Tibial artery (tissue), 4 donors: ENCODE measurements around the gene PLEKHG1.

Source experiments
- DNase-seq, 2 donors: peaks; one replicate each; pipeline ENCODE4 v3.0.0-alpha.2; 2019
- H3K27ac ChIP-seq, 2 donors: fragments of 200-600 bp; sonication (generic) in 1 of 2; 1 replicate in 1 of 2; 2 replicates in 1 of 2; pipeline ENCODE4 v1.5.1; 2018 to 2019; ENCODE audit warnings: mild to moderate bottlenecking in 1 of 2
- H3K27me3 ChIP-seq, 2 donors: fragments of 200-600 bp; sonication (generic) in 1 of 2; one replicate each; pipeline versions ENCODE4 v1.5.1 to v1.6.0; 2016 to 2019
- H3K36me3 ChIP-seq, 3 donors: fragments of 200-600 bp; sonication (generic) in 2 of 3; one replicate each; pipeline ENCODE4 v1.5.1; 2016 to 2019; ENCODE audit warnings: mild to moderate bottlenecking in 2 of 3
- H3K4me1 ChIP-seq, 4 donors: fragments of 200-600 bp; sonication (generic) in 2 of 4; 1 replicate in 3 of 4; 2 replicates in 1 of 4; pipeline ENCODE4 v1.5.1; 2016 to 2019
- H3K4me3 ChIP-seq, 2 donors: fragments of 200-600 bp; sonication (generic) in 1 of 2; 1 replicate in 1 of 2; 2 replicates in 1 of 2; pipeline ENCODE4 v1.5.1; 2018 to 2019; ENCODE audit warnings: mild to moderate bottlenecking in 2 of 2
- H3K9me3 ChIP-seq, 3 donors: fragments of 200-600 bp; sonication (generic) in 1 of 3; one replicate each; pipeline ENCODE4 v1.5.1; 2016 to 2019
- CTCF ChIP-seq, 2 experiments: fragments of 200-600 bp in 1 of 2; fragments of 450-650 bp in 1 of 2; IDR thresholded peaks; one replicate each; pipeline ENCODE4 v1.5.1; 2017 to 2019; ENCODE audit warnings: antibody characterized with exemption in 2 of 2, mild to moderate bottlenecking in 1 of 2, moderate library complexity in 1 of 2
- intact Hi-C: fragments of 100-400 bp; cut with DNase I; formaldehyde crosslinking; loops from one replicate; pipeline ENCODE4 v1.15.0; 2023; ENCODE audit warnings: low total_unique reads

The PLEKHG1 gene

GRCh38 chr6:150589852-150590251 lies 9.8 kb upstream of the PLEKHG1 start:
- TF ChIP-seq CTCF (IDR thresholded peaks at IDR 0.05), result no peak
- intact Hi-C loops, result no loop called here
- H3K27me3 ChIP-seq, result peaks cover 0 to 3% of the 10 kb centered on the region in 2 donors
- no peak overlapping the region for H3K27ac ChIP-seq
- no peak for DNase-seq
- no peaks in the 10 kb centered on the region for H3K9me3 ChIP-seq
- no peaks in the 10 kb centered on the region for H3K36me3 ChIP-seq
- H3K4me1 ChIP-seq, result no peaks in the 10 kb centered on the region
- H3K4me3 ChIP-seq, result no peak overlapping the region

- H3K4me1 ChIP-seq, result no peaks in the 10 kb centered on the region
- no peak overlapping the region for H3K27ac ChIP-seq
- intact Hi-C loops, result no loop called here
- H3K36me3 ChIP-seq, result no peaks in the 10 kb centered on the region
- peaks cover 0 to 3% of the 10 kb centered on the region in 2 donors for H3K27me3 ChIP-seq
- no peaks in the 10 kb centered on the region for H3K9me3 ChIP-seq
- TF ChIP-seq CTCF (IDR thresholded peaks at IDR 0.05), result no peak
- H3K4me3 ChIP-seq, result no peak overlapping the region
- DNase-seq, result no peak
These were observed 9.2 kb upstream of the PLEKHG1 start for GRCh38 chr6:150590446-150590845.

GRCh38 chr6:150592377-150592995 lies 7.2 kb upstream of the PLEKHG1 start:
- H3K9me3 ChIP-seq, result no peaks in the 10 kb centered on the region
- intact Hi-C loops, result no loop called here
- H3K36me3 ChIP-seq, result no peaks in the 10 kb centered on the region
- no peak overlapping the region for H3K4me3 ChIP-seq
- TF ChIP-seq CTCF (IDR thresholded peaks at IDR 0.05), result no peak
- no peaks in the 10 kb centered on the region for H3K4me1 ChIP-seq
- no peak for DNase-seq
- no peak overlapping the region for H3K27ac ChIP-seq
- H3K27me3 ChIP-seq, result peaks cover 0 to 3% of the 10 kb centered on the region in 2 donors

- peaks cover 0 to 3% of the 10 kb centered on the region in 2 donors for H3K27me3 ChIP-seq
- H3K4me1 ChIP-seq, result no peaks in the 10 kb centered on the region
- DNase-seq, result no peak
- no peak for TF ChIP-seq CTCF (IDR thresholded peaks at IDR 0.05)
- intact Hi-C loops, result no loop called here
- H3K27ac ChIP-seq, result no peak overlapping the region
- no peak overlapping the region for H3K4me3 ChIP-seq
- no peaks in the 10 kb centered on the region for H3K9me3 ChIP-seq
- no peaks in the 10 kb centered on the region for H3K36me3 ChIP-seq
These were observed 6.6 kb upstream of the PLEKHG1 start for GRCh38 chr6:150593119-150593518.

- peaks cover 0 to 21% (median 7%) of the 10 kb centered on the region in 4 donors for H3K4me1 ChIP-seq
- no peak overlapping the region for H3K27ac ChIP-seq
- TF ChIP-seq CTCF (IDR thresholded peaks at IDR 0.05), result no peak
- H3K36me3 ChIP-seq, result no peaks in the 10 kb centered on the region
- no peak for DNase-seq
- peaks cover 0 to 10% of the 10 kb centered on the region in 2 donors for H3K27me3 ChIP-seq
- H3K4me3 ChIP-seq, result no peak overlapping the region
- no peaks in the 10 kb centered on the region for H3K9me3 ChIP-seq
- intact Hi-C loops, result no loop called here
These were observed 3.2 kb upstream of the PLEKHG1 start for GRCh38 chr6:150596439-150596838.

GRCh38 chr6:150598401-150598800 lies 1.3 kb upstream of the PLEKHG1 start:
- H3K9me3 ChIP-seq, result no peaks in the 10 kb centered on the region
- H3K36me3 ChIP-seq, result no peaks in the 10 kb centered on the region
- peaks cover 0 to 16% of the 10 kb centered on the region in 2 donors for H3K27me3 ChIP-seq
- no peak overlapping the region for H3K27ac ChIP-seq
- DNase-seq, result no peak
- no peak for TF ChIP-seq CTCF (IDR thresholded peaks at IDR 0.05)
- intact Hi-C loops, result no loop called here
- H3K4me3 ChIP-seq, result no peak overlapping the region
- H3K4me1 ChIP-seq, result peaks cover 0 to 21% (median 7%) of the 10 kb centered on the region in 4 donors
